ENCODE results near the gene TNS1. TPM values are rescaled to one million over a fixed set of nuclear protein-coding genes. Genes with fewer than 3 reads are reported as not detected.

Gene TNS1
- total RNA-seq, 1 experiment from 2014 or later: 6.2 TPM

- POLR2A ChIA-PET: no interaction called here
Measured at GRCh38 chr2:218009231-218009630, 6.4 kb upstream of the TNS1 start.

More at GRCh38 chr2:218009231-218009630, 6.4 kb upstream of the TNS1 start:
- no peak overlapping the region for H2AFZ ChIP-seq (ENCODE audit: low read depth, low read length, poor library complexity, severe bottlenecking)
- H3K9ac ChIP-seq (ENCODE audit: low read length): no peak overlapping the region
- H3K36me3 ChIP-seq (ENCODE audit: control insufficient read depth in 1 of 2, insufficient read depth in 2 of 2, low read length in 2 of 2): no peaks in the 10 kb centered on the region
- ATAC-seq (no peak), DNase-seq (ENCODE audit: low read depth, low spot score) (no peak)
- peaks cover 15 to 42% of the 10 kb centered on the region in 2 experiments for H3K4me1 ChIP-seq (ENCODE audit: control insufficient read depth in 1 of 2, insufficient read depth in 2 of 2, low read length in 2 of 2)
- H3K4me3 ChIP-seq (replicated peaks in 1 of 2; ENCODE audit: low read depth in 1 of 2, low read length in 2 of 2): peak overlapping the region in 1 of 2 experiments; percentile 69
- no peak overlapping the region for H3K27ac ChIP-seq (ENCODE audit: low read depth, low read length)
- H3K9me3 ChIP-seq (ENCODE audit: control insufficient read depth in 1 of 2, insufficient read depth in 1 of 2, low read depth in 1 of 2, low read length in 2 of 2): no peaks in the 10 kb centered on the region
- H3K79me2 ChIP-seq (ENCODE audit: insufficient read depth, low read length): no peaks in the 10 kb centered on the region
- H3K4me2 ChIP-seq (ENCODE audit: low read length): peak overlapping the region; percentile 88
- CTCF ChIA-PET: interaction anchor here (5.1 kb wide), 1 partner anchor 16 kb away, joined by 26 read pairs; no protein-coding TSS in a partner anchor
- no peaks in the 10 kb centered on the region for H4K20me1 ChIP-seq (ENCODE audit: insufficient read depth)
- TF ChIP-seq CBX3 (IDR thresholded peaks at IDR 0.05; ENCODE audit: low read depth): no peak
- TF ChIP-seq EZH2phosphoT487 (IDR thresholded peaks at IDR 0.05; ENCODE audit: borderline replicate concordance): no peak
- TF ChIP-seq ZNF274 (IDR thresholded peaks at IDR 0.05; ENCODE audit: low read depth, low read length): no peak
- no peak for TF ChIP-seq YY1 (IDR thresholded peaks at IDR 0.05; ENCODE audit: extremely low read depth, insufficient replicate concordance, low read depth, low read length)
- no peak for TF ChIP-seq EGR1 (IDR thresholded peaks at IDR 0.05; ENCODE audit: low read depth)
- TF ChIP-seq RAD21 (IDR thresholded peaks at IDR 0.05; ENCODE audit: low read depth): no peak
- no peak for TF ChIP-seq ELF1 (IDR thresholded peaks at IDR 0.05; ENCODE audit: borderline replicate concordance, low read depth)
- TF ChIP-seq EZH2 (IDR thresholded peaks at IDR 0.05): no peak
- TF ChIP-seq JUND (IDR thresholded peaks at IDR 0.05): no peak
- TF ChIP-seq POLR2A (IDR thresholded peaks at IDR 0.05; ENCODE audit: borderline replicate concordance, extremely low read depth, insufficient read depth, insufficient read length): no peak
- TF ChIP-seq ZBTB33 (IDR thresholded peaks at IDR 0.05; ENCODE audit: extremely low read depth, insufficient replicate concordance, low read length): no peak
- TF ChIP-seq SP1 (IDR thresholded peaks at IDR 0.05; ENCODE audit: low read depth): no peak
- TF ChIP-seq POLR2AphosphoS5 (IDR thresholded peaks at IDR 0.05; ENCODE audit: low read depth, low read length): no peak
- no peak for TF ChIP-seq ZFX (IDR thresholded peaks at IDR 0.05)
- no peak for TF ChIP-seq ATF3 (IDR thresholded peaks at IDR 0.05)
- TF ChIP-seq SRF (IDR thresholded peaks at IDR 0.05; ENCODE audit: low read depth): no peak
- no peak for TF ChIP-seq FOSL1 (IDR thresholded peaks at IDR 0.05; ENCODE audit: low read depth)
- no peaks in the 10 kb centered on the region for H3K27me3 ChIP-seq (ENCODE audit: insufficient read depth, low read length)
- intact Hi-C loops (cut with micrococcal nuclease): no loop called here
- RAD21 ChIA-PET (ENCODE audit: low non-redundant PET in 1 of 2, low total read pairs in 2 of 2, uncharacterized antibody in 2 of 2, unreplicated experiment in 2 of 2): no interaction called here
- BruUV-seq (replicated peaks): no TSS peak
- H3K9me2 ChIP-seq (ENCODE audit: insufficient read depth): no peaks in the 10 kb centered on the region

All from HCT116 (cell line).